Stimulated activated CD4-positive, alpha-beta T cell treated with anti-CD3 and anti-CD28 coated beads, Interleukin-1b, Interleukin-23, amount 100 ng/mL, for 4 hours (primary cell): ENCODE results near the gene DCLK2.

Source experiments
- DNase-seq, 2 donors: peaks; one replicate each; pipeline ENCODE4 v3.0.0-alpha.2; 2020; ENCODE audit warnings: low read depth in 2 of 2

Gene DCLK2

DNA sequence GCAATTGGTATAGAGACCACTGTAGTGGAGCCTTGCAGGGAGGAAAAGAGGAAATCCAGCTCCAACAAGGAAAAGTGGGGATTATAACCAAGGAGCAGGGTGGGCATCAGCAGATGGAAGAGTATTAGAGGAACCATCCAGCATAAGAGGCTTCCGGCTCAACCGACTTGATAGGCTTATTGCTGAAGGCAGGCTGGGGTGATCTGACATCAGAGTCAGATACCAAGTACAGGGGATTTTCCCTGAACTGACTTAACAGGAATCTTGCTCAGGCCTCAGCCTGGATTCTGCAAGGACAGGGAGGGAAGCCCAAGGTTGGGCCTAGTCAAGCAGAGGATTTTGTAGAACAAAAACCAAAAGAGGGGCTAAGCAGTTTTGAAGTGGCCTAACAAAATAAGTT, 129.6 kb downstream of the DCLK2 start:
- no peak for DNase-seq

DNA sequence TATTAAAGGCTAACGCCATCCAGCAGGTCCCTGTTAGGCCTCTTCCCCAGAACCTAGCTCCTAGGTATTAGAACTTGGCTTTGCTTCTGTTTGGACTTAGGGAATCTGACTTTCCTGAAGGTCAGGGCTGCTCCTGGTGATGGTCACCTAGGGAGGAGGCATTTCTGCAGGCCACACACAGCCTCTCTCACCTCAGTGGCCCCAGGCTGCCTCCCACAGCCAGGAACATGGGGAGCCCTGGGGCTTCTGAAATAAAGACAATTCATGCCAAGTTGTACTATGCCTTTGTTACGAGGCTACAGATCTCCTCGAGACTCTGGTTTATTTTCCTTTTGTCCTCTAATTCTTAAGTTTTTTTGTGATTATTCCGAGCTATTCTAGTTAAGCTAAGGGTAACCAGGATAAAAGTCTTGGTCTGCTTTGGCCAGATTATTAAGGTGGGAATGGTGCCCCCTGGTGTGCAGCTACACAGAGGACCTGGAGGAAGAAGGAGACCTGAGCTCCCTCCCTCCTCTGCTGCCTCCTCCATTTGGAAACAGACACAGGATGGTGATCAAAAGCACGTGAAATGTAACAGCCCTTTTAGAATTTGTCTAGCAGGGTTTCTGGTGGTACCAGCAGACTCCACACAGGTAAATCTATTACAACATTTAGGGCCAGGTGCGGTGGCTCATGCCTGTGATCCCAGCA, 131.0 kb downstream of the DCLK2 start:
- DNase-seq = no peak

DNA sequence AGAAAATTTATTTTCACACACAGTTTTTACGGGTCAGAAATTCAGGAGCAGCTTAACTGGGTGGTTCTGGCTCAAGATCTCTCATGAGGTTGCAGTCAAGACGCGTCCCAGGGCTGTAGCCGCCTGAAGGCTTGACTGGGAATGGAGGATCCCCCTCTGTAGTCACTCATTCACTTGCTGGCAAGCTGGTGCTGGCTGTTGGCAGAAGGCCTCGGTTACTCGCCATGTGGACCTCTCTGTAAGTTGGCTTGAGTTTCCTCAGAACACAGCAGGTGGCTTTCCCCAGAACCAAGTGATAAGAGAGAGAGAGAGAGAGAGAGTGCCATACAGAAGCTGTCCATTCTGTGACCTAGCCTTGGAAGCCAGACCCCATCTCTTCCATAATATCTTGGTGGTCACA, 132.8 kb downstream of the DCLK2 start:
- DNase-seq = no peak

GRCh38 chr4:150211799-150212445, 133.7 kb downstream of the DCLK2 start:
- DNase-seq = no peak

DNA sequence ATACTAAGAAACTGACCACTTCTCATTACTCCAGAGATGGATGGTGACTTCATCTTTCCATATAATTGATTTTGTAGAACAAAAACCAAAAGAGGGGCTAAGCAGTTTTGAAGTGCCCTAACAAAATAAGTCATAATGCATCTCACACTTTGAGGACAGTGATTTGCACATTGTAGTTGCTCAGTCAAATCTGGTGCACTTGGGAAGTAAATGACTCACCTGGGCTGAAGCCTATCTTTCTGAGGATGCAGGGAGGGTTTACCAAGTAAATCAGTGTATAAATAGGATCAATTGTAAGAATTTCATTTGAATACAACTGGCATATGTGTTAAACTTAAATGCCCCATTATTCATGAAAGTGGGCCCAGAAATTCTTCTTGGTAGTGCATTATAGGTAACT, 134.2 kb downstream of the DCLK2 start:
- DNase-seq = no peak

DNA sequence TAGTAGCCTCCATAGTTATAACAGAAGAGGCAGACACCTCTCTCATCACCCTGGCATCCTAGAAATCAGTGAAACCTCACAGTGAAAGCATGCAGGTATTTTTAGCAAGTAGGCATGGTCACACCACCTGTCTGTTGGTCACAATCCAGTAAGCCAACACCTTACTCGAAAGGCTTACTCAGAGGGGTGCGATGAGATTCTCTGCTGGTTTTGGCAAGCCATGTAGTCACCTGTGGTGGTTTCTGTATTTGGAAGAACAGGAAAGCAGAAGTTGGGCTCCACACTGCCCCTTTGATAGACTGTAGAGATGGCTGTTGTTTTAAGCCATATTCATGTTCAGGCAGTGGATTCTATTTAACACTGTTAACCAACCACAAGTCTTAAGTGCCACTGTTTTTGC, 134.7 kb downstream of the DCLK2 start:
- no peak for DNase-seq

- DNase-seq = no peak
Measured at GRCh38 chr4:150215601-150216000, 137.4 kb downstream of the DCLK2 start.

- no peak for DNase-seq
Measured at GRCh38 chr4:150216726-150217125, 138.5 kb downstream of the DCLK2 start.

DNA sequence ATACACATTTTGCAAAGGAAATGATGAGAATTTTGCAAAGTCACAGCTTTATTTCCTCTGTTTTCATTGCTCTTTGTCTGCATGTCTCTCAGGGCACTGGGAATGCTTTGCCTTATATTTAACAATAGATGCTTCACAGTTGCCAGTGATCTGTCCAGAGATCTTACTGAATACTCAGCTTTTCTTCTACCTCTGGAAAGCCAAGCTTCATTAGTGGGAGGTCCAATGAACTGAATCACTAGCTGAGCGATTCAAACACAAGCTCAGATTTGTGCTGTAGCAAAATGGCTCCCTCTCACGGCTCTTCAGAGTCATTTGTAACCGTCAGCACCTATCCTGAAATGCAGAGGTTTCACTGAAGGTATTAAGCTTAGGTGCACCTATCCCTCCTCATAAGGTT, 138.9 kb downstream of the DCLK2 start:
- no peak for DNase-seq

- no peak for DNase-seq
Measured at GRCh38 chr4:150217808-150218207, 139.6 kb downstream of the DCLK2 start.

- no peak for DNase-seq
Measured at GRCh38 chr4:150218447-150218846, 140.2 kb downstream of the DCLK2 start.

- no peak for DNase-seq
Measured at GRCh38 chr4:150219841-150220240, 141.6 kb downstream of the DCLK2 start.

GRCh38 chr4:150224896-150225591, 146.8 kb downstream of the DCLK2 start:
- DNase-seq = no peak

- DNase-seq = no peak
Measured at GRCh38 chr4:150229520-150229919, 151.3 kb downstream of the DCLK2 start.

- no peak for DNase-seq
Measured at GRCh38 chr4:150230561-150230960, 152.3 kb downstream of the DCLK2 start.

DNA sequence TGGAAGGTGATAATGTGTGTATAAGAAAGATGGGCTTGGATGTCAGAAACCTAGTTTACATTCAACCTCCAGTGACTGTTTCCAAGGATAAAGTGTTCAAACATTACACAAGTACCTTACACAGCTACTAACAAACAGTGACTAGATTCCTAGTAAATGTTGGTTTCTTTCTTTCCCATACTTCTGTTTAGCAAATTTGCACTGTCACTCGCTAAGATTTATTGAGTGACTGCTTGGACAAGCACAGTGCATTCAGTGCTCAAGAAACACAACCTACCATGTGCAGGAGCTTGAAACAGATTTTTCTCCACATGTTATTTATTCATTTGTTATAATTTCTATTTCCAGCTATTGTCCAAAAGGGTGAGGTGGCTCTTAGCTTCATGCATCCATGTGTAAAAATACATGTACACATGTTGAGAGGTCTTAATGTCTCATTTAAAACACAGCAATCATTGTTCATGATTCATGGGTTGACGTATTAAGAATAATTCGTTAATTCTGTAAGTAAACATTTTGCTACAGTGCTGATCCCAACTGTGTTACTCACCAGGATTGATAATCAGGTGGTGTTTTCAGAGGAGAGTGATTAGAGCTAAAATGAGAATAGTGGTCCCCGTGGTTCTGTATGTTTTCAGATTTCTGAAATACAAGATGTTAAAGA, 153.0 kb downstream of the DCLK2 start:
- no peak for DNase-seq

- DNase-seq = no peak
Measured at GRCh38 chr4:150232029-150232428, 153.8 kb downstream of the DCLK2 start.

- no peak for DNase-seq
Measured at GRCh38 chr4:150234246-150234645, 156.0 kb downstream of the DCLK2 start.

GRCh38 chr4:150235317-150235716, 157.1 kb downstream of the DCLK2 start:
- DNase-seq = no peak

DNA sequence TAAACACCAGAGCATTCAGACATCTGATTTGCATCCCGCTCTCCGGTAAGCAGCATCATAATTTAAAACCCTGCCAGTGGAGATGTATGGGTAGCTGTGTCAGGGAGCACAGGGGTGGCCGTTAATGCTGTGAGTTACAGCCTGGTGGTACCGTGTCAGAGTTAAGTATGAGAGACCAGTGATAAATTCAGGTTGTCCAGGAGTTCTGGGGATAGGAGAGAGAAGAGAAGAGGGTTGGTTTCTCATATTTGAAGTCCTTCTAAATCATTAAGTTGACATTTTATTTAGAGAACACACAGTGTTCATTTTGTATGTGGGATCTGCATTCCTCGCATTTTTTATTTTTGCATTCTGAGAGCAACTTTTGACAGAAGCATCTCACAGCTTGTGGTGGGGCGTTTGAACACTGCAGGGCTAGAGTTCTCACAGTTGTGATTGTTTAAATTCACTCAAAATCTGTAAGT, 157.6 kb downstream of the DCLK2 start:
- DNase-seq = no peak

GRCh38 chr4:150236626-150237025, 158.4 kb downstream of the DCLK2 start:
- DNase-seq = no peak

DNA sequence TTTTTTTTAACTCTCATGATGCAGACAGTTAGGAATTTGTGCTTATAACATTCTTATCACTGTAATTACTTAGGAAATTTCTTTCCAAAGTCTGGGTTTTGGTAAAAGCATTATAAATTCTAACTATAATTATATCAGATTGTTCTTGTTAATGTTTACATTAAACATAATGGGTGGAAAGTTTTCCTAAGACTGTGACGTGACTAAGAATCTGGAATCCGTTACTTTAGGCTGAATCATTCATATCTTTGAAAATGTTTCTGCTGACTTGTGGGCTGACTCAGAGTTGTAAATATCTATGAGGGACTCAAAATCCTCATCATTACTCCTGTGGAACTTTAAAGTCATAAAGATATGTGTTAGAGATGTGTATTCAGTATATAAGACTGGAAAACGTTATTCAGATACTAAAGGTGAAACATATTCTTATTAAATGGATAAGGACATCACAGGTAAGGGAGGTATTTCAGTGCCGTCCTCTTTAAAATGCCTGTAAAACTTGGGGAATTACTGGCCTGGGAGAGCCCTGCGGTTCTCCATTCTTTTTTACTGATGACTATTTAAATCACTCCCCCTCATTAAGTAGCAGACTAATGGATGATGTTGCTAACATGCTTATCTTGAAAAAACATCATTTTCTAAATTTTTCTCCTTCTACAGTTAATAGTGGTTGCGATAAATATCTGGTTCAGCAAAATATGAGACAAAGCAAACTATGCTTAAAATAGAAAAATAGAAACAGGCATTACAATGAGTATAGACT, 159.0 kb downstream of the DCLK2 start:
- no peak for DNase-seq
